Endothelial cell of umbilical vein (primary cell): ENCODE results near the gene MEF2D. TPM values are rescaled to one million over a fixed set of nuclear protein-coding genes. Genes with fewer than 3 reads are reported as not detected.

Experiments
- BruUV-seq: library from RNA; stranded (reverse); fragments of 400-500 nt; replicated peaks from 2 replicates; lab custom pipeline; 2021; lab: Mats Ljungman, UMichigan
- CTCF ChIA-PET: fragments of 300-600, 350-600 bp; sonication (Branson Sonifier 250); formaldehyde crosslinking; loops from one replicate; lab custom pipeline; 2021; ENCODE audit warnings: antibody characterized with exemption, inconsistent platforms; lab: Charles Lee
- POLR2A ChIA-PET: fragments of 300-600, 350-600 bp; sonication (Branson Sonifier 250); formaldehyde crosslinking; loops from one replicate; lab custom pipeline; 2021; ENCODE audit warnings: antibody characterized with exemption, inconsistent platforms; lab: Charles Lee
- DNase-seq: peaks from one replicate; pipeline ENCODE4 v3.0.0-alpha.2; 2011; ENCODE audit warnings: low read depth, low spot score
- FAIRE-seq: peaks from 2 replicates; lab custom pipeline; 2011; peaks lifted over from hg19 to GRCh38; lab: Jason Lieb, UNC
- H2AFZ ChIP-seq: 2 replicates; pipeline ENCODE4 v1.6.0; 2012; ENCODE audit warnings: low read depth, low read length, control low read depth, inconsistent platforms
- H3K27ac ChIP-seq: 2 replicates; pipeline ENCODE4 v1.5.1; 2011; ENCODE audit warnings: low read depth, mild to moderate bottlenecking, control low read depth, low read length, moderate library complexity; ENCODE audit not compliant: insufficient read depth
- H3K27me3 ChIP-seq, 2 experiments: 2 replicates each; pipeline versions ENCODE4 v1.6.0 to v1.6.1; 2011; ENCODE audit warnings: low read length in 2 of 2, mixed read lengths in 1 of 2; ENCODE audit not compliant: control insufficient read depth in 2 of 2, insufficient read depth in 2 of 2
- H3K36me3 ChIP-seq, 2 experiments: 2 replicates in 1 of 2; 3 replicates in 1 of 2; pipeline ENCODE4 v1.5.1; 2011; ENCODE audit warnings: low read length in 2 of 2, mild to moderate bottlenecking in 1 of 2, moderate library complexity in 1 of 2; ENCODE audit not compliant: control insufficient read depth in 2 of 2, insufficient read depth in 2 of 2; ENCODE audit errors: extremely low read depth in 1 of 2
- H3K4me1 ChIP-seq: 3 replicates; pipeline ENCODE4 v1.5.1; 2011; ENCODE audit warnings: mild to moderate bottlenecking, low read length; ENCODE audit not compliant: control insufficient read depth, insufficient read depth; ENCODE audit errors: extremely low read depth
- H3K4me2 ChIP-seq: 2 replicates; pipeline ENCODE4 v1.6.1; 2011; ENCODE audit warnings: low read length, control low read depth, mixed read lengths; ENCODE audit not compliant: insufficient read depth
- H3K4me3 ChIP-seq, 3 experiments: fragments of 200-600 bp in 1 of 3; sonication (generic), shearing (Covaris generic) in 1 of 3; replicated peaks in 1 of 3; 2 replicates each; pipeline ENCODE4 v1.5.1; 2011 to 2016; ENCODE audit warnings: control low read depth in 3 of 3, low read length in 3 of 3, mild to moderate bottlenecking in 2 of 3, inconsistent platforms in 1 of 3, low read depth in 1 of 3, moderate library complexity in 1 of 3; ENCODE audit not compliant: insufficient read depth in 1 of 3
- H3K79me2 ChIP-seq: 2 replicates; pipeline ENCODE4 v1.6.0; 2012; ENCODE audit warnings: low read length, inconsistent platforms; ENCODE audit not compliant: control insufficient read depth, insufficient read depth
- H3K9ac ChIP-seq: replicated peaks from 2 replicates; pipeline ENCODE3; 2011; ENCODE audit warnings: low read length, control low read depth; ENCODE audit not compliant: insufficient read depth; ENCODE audit errors: extremely low read depth
- H3K9me1 ChIP-seq: replicated peaks from 3 replicates; pipeline ENCODE4 v1.6.0; 2011; ENCODE audit warnings: mild to moderate bottlenecking, low read length; ENCODE audit not compliant: control insufficient read depth, insufficient read depth; ENCODE audit errors: extremely low read depth
- H3K9me3 ChIP-seq: replicated peaks from 2 replicates; pipeline ENCODE4 v1.5.1; 2012; ENCODE audit warnings: low read length, inconsistent platforms; ENCODE audit not compliant: control insufficient read depth, insufficient read depth
- H4K20me1 ChIP-seq: replicated peaks from 2 replicates; pipeline ENCODE3; 2011; ENCODE audit warnings: mild to moderate bottlenecking, low read length; ENCODE audit not compliant: control insufficient read depth, insufficient read depth; ENCODE audit errors: extremely low read depth
- CTCF ChIP-seq, 2 donors: IDR thresholded peaks; 1 replicate in 1 of 2; 2 replicates in 1 of 2; pipeline ENCODE4 v1.5.1; 2011; ENCODE audit warnings: low read length in 2 of 2, mild to moderate bottlenecking in 2 of 2, moderate library complexity in 2 of 2, control low read depth in 1 of 2, inconsistent platforms in 1 of 2, low read depth in 1 of 2; ENCODE audit not compliant: insufficient read depth in 1 of 2; ENCODE audit errors: extremely low read depth in 1 of 2
- EZH2 ChIP-seq: IDR thresholded peaks from 2 replicates; pipeline ENCODE4 v1.6.1; 2012; ENCODE audit warnings: borderline replicate concordance, low read depth, mild to moderate bottlenecking, moderate library complexity, low read length, inconsistent platforms; ENCODE audit not compliant: severe bottlenecking
- GATA2 ChIP-seq: IDR thresholded peaks from 2 replicates; pipeline ENCODE4 v1.7.0; 2011; ENCODE audit warnings: low read depth, mild to moderate bottlenecking, moderate library complexity, mixed read lengths, low read length; ENCODE audit not compliant: insufficient read length, insufficient read depth
- JUN ChIP-seq: IDR thresholded peaks from 2 replicates; pipeline ENCODE4 v1.6.1; 2011; ENCODE audit warnings: borderline replicate concordance, low read depth; ENCODE audit not compliant: insufficient read length, insufficient read depth
- MYC ChIP-seq: IDR thresholded peaks from one replicate; pipeline ENCODE4 v1.6.1; 2011; ENCODE audit warnings: mild to moderate bottlenecking, low read depth, low read length
- POLR2A ChIP-seq: IDR thresholded peaks from 2 replicates; pipeline ENCODE4 v1.6.1; 2012; ENCODE audit warnings: low read depth, mild to moderate bottlenecking, control low read depth, low read length
- POLR2AphosphoS5 ChIP-seq: IDR thresholded peaks from 2 replicates; pipeline ENCODE4 v1.6.1; 2012; ENCODE audit warnings: low read depth, mild to moderate bottlenecking, control low read depth, low read length, moderate library complexity; ENCODE audit not compliant: insufficient read depth
- dilution Hi-C: fragments of 300-500 bp; cut with MboI; formaldehyde crosslinking; loops from one replicate; pipeline ENCODE4 v1.15.0; 2019; ENCODE audit warnings: low sequenced_read_pairs; ENCODE audit not compliant: extremely low pct_ligation_motif_present
- intact Hi-C: fragments of 100-400 bp; cut with micrococcal nuclease; formaldehyde crosslinking; loops from one replicate; pipeline ENCODE4 v1.10.0; 2022
- polyA plus RNA-seq, 4 experiments: library from polyadenylated mRNA; depleted of rRNA in 3 of 4; stranded (reverse) in 3 of 4; unstranded in 1 of 4; fragments of >200 nt; gene quantifications; 2 replicates each; pipeline versions ENCODE4 v1.2.1 to v1.2.3, GENCODE V29; 2011 to 2012; ENCODE audit warnings: missing spikeins in 1 of 4
- total RNA-seq: library from RNA; stranded (reverse); gene quantifications from 2 replicates; pipeline ENCODE4 v1.2.3, GENCODE V29; 2021

MEF2D gene
- total and polyA plus RNA-seq, 2 donors (not counting 3 experiments of a cell fraction or from before 2014, with no cell fraction given): 45.4 to 52.2 TPM

GRCh38 chr1:156420205-156421061 lies 80.1 kb downstream of the MEF2D start:
- Histone ChIP-seq H2AFZ (no peak overlapping the region), H3K4me2 (peak overlapping the region; percentile 9), H4K20me1 (no peaks in the 10 kb centered on the region), H3K4me3 (no peak overlapping the region), H3K27me3 (peaks cover 74 to 75% of the 10 kb centered on the region in 2 experiments), H3K9ac (no peak overlapping the region), H3K9me1 (no peaks in the 10 kb centered on the region), H3K27ac (no peak overlapping the region), H3K79me2 (no peaks in the 10 kb centered on the region), H3K36me3 (no peaks in the 10 kb centered on the region), H3K9me3 (no peaks in the 10 kb centered on the region), H3K4me1 (peaks cover 5% of the 10 kb centered on the region)
- TF ChIP-seq EZH2 (peak; percentile 99), JUN (no peak)
- ChIA-PET POLR2A (no interaction called here), CTCF (interaction anchor here (1.0 to 8.9 kb wide), 5 partner anchors 10 to 62 kb away, joined by 3 to 78 read pairs (median 4); no protein-coding TSS in a partner anchor)
- no peak for DNase-seq
- intact Hi-C loops: no loop called here
- FAIRE-seq: no peak
- dilution Hi-C loops: no loop called here
- no TSS peak for BruUV-seq

GRCh38 chr1:156419854-156420204 lies 80.7 kb downstream of the MEF2D start:
- CTCF ChIA-PET: interaction anchor here (1.0 to 8.9 kb wide), 6 partner anchors 10 to 61 kb away, joined by 3 to 78 read pairs (median 4); no protein-coding TSS in a partner anchor
- POLR2A ChIA-PET: no interaction called here
- no TSS peak for BruUV-seq
- Histone ChIP-seq H3K27me3 (peaks cover 70 to 72% of the 10 kb centered on the region in 2 experiments), H3K27ac (no peak overlapping the region), H3K4me1 (peaks cover 5% of the 10 kb centered on the region), H3K4me2 (no peak overlapping the region), H3K79me2 (no peaks in the 10 kb centered on the region), H3K36me3 (no peaks in the 10 kb centered on the region), H3K9me1 (no peaks in the 10 kb centered on the region), H3K9ac (no peak overlapping the region), H3K4me3 (no peak overlapping the region), H2AFZ (no peak overlapping the region), H4K20me1 (no peaks in the 10 kb centered on the region), H3K9me3 (no peaks in the 10 kb centered on the region)
- FAIRE-seq: no peak
- dilution Hi-C loops (no loop called here), intact Hi-C loops (no loop called here)
- no peak for DNase-seq
- no peak for TF ChIP-seq POLR2AphosphoS5
- TF ChIP-seq CTCF (IDR thresholded peaks at IDR 0.05; ENCODE audit: extremely low read depth in 1 of 2, insufficient read depth in 1 of 2, low read depth in 1 of 2, low read length in 2 of 2): peak in 1 of 2 donors; percentile 20
- TF ChIP-seq POLR2A: no peak
- no peak for TF ChIP-seq GATA2
- no peak for TF ChIP-seq MYC
